ENCODE data around the gene ANTXR2. TPM values are rescaled to one million over a fixed set of nuclear protein-coding genes. Genes with fewer than 3 reads are reported as not detected.

The ANTXR2 gene
- total and polyA plus RNA-seq, 11 donors: 7.0 to 76.7 (median 46.6) TPM

DNA sequence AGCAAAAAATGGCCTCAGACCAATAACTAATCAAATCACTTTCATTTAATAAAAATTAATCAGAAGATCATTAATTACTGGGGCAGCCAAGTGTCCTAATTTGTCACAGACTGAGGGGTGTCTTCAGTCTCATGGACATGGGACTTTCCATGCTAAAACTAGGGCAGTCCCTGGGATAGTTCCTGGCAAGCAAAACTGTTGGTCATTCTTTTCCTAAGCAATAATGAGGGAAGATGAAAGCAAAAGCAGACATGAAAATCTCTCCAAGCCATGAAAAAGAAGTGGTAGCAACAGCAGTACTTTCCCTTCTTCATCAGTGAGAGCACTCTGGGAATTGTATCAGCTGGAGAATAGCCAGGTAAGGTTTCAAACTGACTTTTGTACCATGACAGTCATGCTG, 3.7 kb upstream of the ANTXR2 start:
- Histone ChIP-seq H3K27me3 (no peaks in the 10 kb centered on the region), H3K4me1 (peaks cover 0 to 49% (median 11%) of the 10 kb centered on the region in 12 donors), H3K36me3 (no peaks in the 10 kb centered on the region), H3K9me3 (no peaks in the 10 kb centered on the region), H3K27ac (peak overlapping the region in 1 of 12 donors; percentile 11), H3K4me3 (no peak overlapping the region)
- DNase-seq (no peak), ATAC-seq (no peak)
- intact Hi-C loops (cut with DNase I): loop anchor here in 8 of 10 donors (10.0 kb wide), 5 partner anchors 108 to 1122 kb away; partner anchors contain the start of gene PRDM8 (in 1 of the 8)
- TF ChIP-seq CTCF (IDR thresholded peaks at IDR 0.05) (no peak), POLR2A (IDR thresholded peaks at IDR 0.05) (no peak)

GRCh38 chr4:80075995-80076675, 3.1 kb upstream of the ANTXR2 start:
- no peaks in the 10 kb centered on the region for H3K27me3 ChIP-seq
- TF ChIP-seq POLR2A (IDR thresholded peaks at IDR 0.05): no peak
- TF ChIP-seq CTCF (IDR thresholded peaks at IDR 0.05): no peak
- DNase-seq (no peak), ATAC-seq (no peak)
- no peaks in the 10 kb centered on the region for H3K9me3 ChIP-seq
- H3K4me3 ChIP-seq: no peak overlapping the region
- intact Hi-C loops (cut with DNase I): loop anchor here in 8 of 10 donors (10.0 kb wide), 5 partner anchors 109 to 1121 kb away; partner anchors contain the start of gene PRDM8 (in 1 of the 8)
- H3K36me3 ChIP-seq: no peaks in the 10 kb centered on the region
- peaks cover 0 to 53% (median 13%) of the 10 kb centered on the region in 12 donors for H3K4me1 ChIP-seq
- H3K27ac ChIP-seq: peak overlapping the region in 1 of 12 donors; percentile 11

DNA sequence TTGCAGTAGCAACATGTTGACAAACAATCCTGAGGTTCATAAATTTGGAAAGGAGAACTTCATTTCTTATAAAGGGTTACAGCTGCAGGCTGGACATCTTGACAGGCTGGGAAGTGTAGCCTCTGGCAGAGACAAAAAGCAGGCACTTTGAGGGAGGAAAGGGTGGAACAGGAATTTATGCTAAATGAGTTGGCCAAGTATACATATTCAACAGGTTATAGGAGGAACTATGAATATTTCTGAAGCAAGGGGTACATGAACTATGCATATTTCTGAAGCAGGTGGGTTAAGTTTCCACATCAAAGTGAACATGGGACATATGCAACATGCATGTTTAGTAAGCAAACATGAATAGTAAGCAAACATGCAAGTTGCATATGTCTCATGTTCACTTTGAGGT, 1.6 kb upstream of the ANTXR2 start:
- Histone ChIP-seq H3K27me3 (no peaks in the 10 kb centered on the region), H3K36me3 (peaks cover 0 to under 1% (median 0%) of the 10 kb centered on the region in 9 donors), H3K4me1 (peaks cover 0 to 68% (median 16%) of the 10 kb centered on the region in 12 donors), H3K4me3 (no peak overlapping the region), H3K27ac (peak overlapping the region in 1 of 12 donors; percentile 99), H3K9me3 (no peaks in the 10 kb centered on the region)
- no peak for ATAC-seq
- DNase-seq: no peak
- TF ChIP-seq CTCF (IDR thresholded peaks at IDR 0.05): no peak
- intact Hi-C loops (cut with DNase I): loop anchor here in 8 of 10 donors (5.0 to 10.0 kb wide), 8 partner anchors 37 to 1120 kb away; partner anchors contain the start of gene PRDM8 (in 1 of the 8)

DNA sequence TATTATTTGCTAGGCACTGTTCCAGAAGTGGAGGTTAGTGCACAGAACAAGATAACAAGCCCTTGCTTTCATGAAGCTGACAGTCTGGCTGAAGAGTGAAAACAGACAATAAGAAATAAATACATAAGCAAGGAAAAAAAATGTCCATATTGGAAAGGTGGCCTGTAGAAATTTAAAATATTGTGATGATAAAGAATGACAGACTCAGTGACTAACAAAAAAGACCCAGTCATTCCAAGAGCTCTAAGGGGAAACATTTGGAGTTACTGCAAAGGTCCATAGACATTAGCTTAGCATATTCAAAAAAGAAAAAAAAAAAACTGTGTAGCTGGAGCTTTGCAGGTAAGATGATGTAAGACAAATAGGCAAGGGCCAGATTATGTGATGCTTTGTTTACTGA, 1.0 kb upstream of the ANTXR2 start:
- TF ChIP-seq POLR2A (IDR thresholded peaks at IDR 0.05) (no peak), CTCF (IDR thresholded peaks at IDR 0.05) (no peak)
- intact Hi-C loops (cut with DNase I): loop anchor here in 8 of 10 donors (5.0 to 10.0 kb wide), 8 partner anchors 37 to 1119 kb away; partner anchors contain the start of gene PRDM8 (in 1 of the 8)
- Histone ChIP-seq H3K27me3 (no peaks in the 10 kb centered on the region), H3K4me1 (peaks cover 0 to 74% (median 16%) of the 10 kb centered on the region in 12 donors), H3K27ac (peak overlapping the region in 6 of 12 donors; percentile 87 to 99 (median 94)), H3K36me3 (peaks cover 0 to 6% (median 3%) of the 10 kb centered on the region in 9 donors), H3K4me3 (peak overlapping the region in 1 of 12 donors; percentile 94), H3K9me3 (no peaks in the 10 kb centered on the region)
- no peak for ATAC-seq
- no peak for DNase-seq

Data from heart left ventricle (tissue), 16 donors.